WTC11 (cell line): ENCODE data around the gene CALCOCO2. TPM values are rescaled to one million over a fixed set of nuclear protein-coding genes. Genes with fewer than 3 reads are reported as not detected.

Source experiments
- CREM ChIP-seq: sonication (generic); formaldehyde crosslinking; IDR thresholded peaks from 2 replicates; pipeline ENCODE4 v1.8.1; 2022; ENCODE audit warnings: mild to moderate bottlenecking, missing genetic modification reagents, moderate library complexity
- ELF4 ChIP-seq: sonication (generic); formaldehyde crosslinking; IDR thresholded peaks from 2 replicates; pipeline ENCODE4 v1.8.1; 2022; ENCODE audit warnings: low read depth, mild to moderate bottlenecking, moderate library complexity, missing genetic modification reagents
- EMX1 ChIP-seq: fragments of 250-450 bp; sonication (Bioruptor Pico); IDR thresholded peaks from 2 replicates; pipeline ENCODE4 v1.8.0; 2021; ENCODE audit warnings: mild to moderate bottlenecking
- FOXP1 ChIP-seq: sonication (generic); formaldehyde crosslinking; IDR thresholded peaks from 2 replicates; pipeline ENCODE4 v1.8.0; 2022; ENCODE audit warnings: missing genetic modification reagents, mild to moderate bottlenecking, moderate library complexity, borderline replicate concordance
- GABPB1 ChIP-seq: sonication (generic); formaldehyde crosslinking; IDR thresholded peaks from 2 replicates; pipeline ENCODE4 v1.8.1; 2023; ENCODE audit warnings: mild to moderate bottlenecking, missing genetic modification reagents
- JUN ChIP-seq: sonication (generic); formaldehyde crosslinking; IDR thresholded peaks from 2 replicates; pipeline ENCODE4 v1.8.0; 2023; ENCODE audit warnings: mild to moderate bottlenecking, missing genetic modification reagents
- MXD4 ChIP-seq: fragments of 250-450 bp; sonication (Bioruptor Pico); IDR thresholded peaks from 2 replicates; pipeline ENCODE4 v1.8.0; 2021; ENCODE audit warnings: mild to moderate bottlenecking, moderate library complexity, borderline replicate concordance
- NFATC4 ChIP-seq: fragments of 250-450 bp; sonication (Bioruptor Pico); IDR thresholded peaks from 2 replicates; pipeline ENCODE4 v1.9.0; 2021; ENCODE audit warnings: mild to moderate bottlenecking
- TEAD1 ChIP-seq: sonication (generic); formaldehyde crosslinking; IDR thresholded peaks from 2 replicates; pipeline ENCODE4 v1.8.0; 2022; ENCODE audit warnings: mild to moderate bottlenecking, missing genetic modification reagents
- TEAD4 ChIP-seq: sonication (generic); formaldehyde crosslinking; IDR thresholded peaks from 2 replicates; pipeline ENCODE4 v1.8.0; 2022; ENCODE audit warnings: mild to moderate bottlenecking, missing genetic modification reagents
- TP53 ChIP-seq: sonication (generic); formaldehyde crosslinking; IDR thresholded peaks from 2 replicates; pipeline ENCODE4 v1.8.1; 2023; ENCODE audit warnings: mild to moderate bottlenecking, missing genetic modification reagents
- ZNF138 ChIP-seq: sonication (generic); formaldehyde crosslinking; conservative IDR thresholded peaks from 2 replicates; pipeline ENCODE4 v1.8.1; 2022; ENCODE audit warnings: mild to moderate bottlenecking, moderate library complexity, missing genetic modification reagents
- ZNF219 ChIP-seq: sonication (generic); formaldehyde crosslinking; IDR thresholded peaks from 2 replicates; pipeline ENCODE4 v1.8.0; 2023; ENCODE audit warnings: missing genetic modification reagents, mild to moderate bottlenecking, borderline replicate concordance
- ZNF263 ChIP-seq: sonication (generic); formaldehyde crosslinking; IDR thresholded peaks from 2 replicates; pipeline ENCODE4 v1.8.1; 2022; ENCODE audit warnings: low read depth, mild to moderate bottlenecking, moderate library complexity, missing genetic modification reagents
- ZNF317 ChIP-seq: sonication (generic); formaldehyde crosslinking; IDR thresholded peaks from 2 replicates; pipeline ENCODE4 v1.8.1; 2023; ENCODE audit warnings: low read depth, mild to moderate bottlenecking, moderate library complexity, missing genetic modification reagents, borderline replicate concordance
- ZNF423 ChIP-seq: fragments of 250-450 bp; sonication (Bioruptor Pico); IDR thresholded peaks from 2 replicates; pipeline ENCODE4 v2.1.2; 2022; ENCODE audit warnings: mild to moderate bottlenecking, moderate library complexity
- total RNA-seq: library from RNA; stranded (reverse); gene quantifications from 3 replicates; pipeline ENCODE4 v1.2.3, GENCODE V29; 2021
- TF ChIP-seq, protein P1 (sequence below): fragments of 250-450 bp; sonication (Bioruptor Pico); conservative IDR thresholded peaks from 2 replicates; pipeline ENCODE4 v1.9.0; 2021; ENCODE audit warnings: mild to moderate bottlenecking
- TF ChIP-seq, protein P2 (sequence below): sonication (generic); formaldehyde crosslinking; IDR thresholded peaks from 2 replicates; pipeline ENCODE4 v1.8.1; 2022; ENCODE audit warnings: low read depth, mild to moderate bottlenecking, moderate library complexity, missing genetic modification reagents, borderline replicate concordance
- TF ChIP-seq, protein P3 (sequence below): sonication (generic); formaldehyde crosslinking; IDR thresholded peaks from 2 replicates; pipeline ENCODE4 v1.8.1; 2023; ENCODE audit warnings: mild to moderate bottlenecking, moderate library complexity, missing genetic modification reagents
- TF ChIP-seq, protein P4 (sequence below): sonication (generic); formaldehyde crosslinking; IDR thresholded peaks from 2 replicates; pipeline ENCODE4 v1.8.1; 2022; ENCODE audit warnings: low read depth, missing genetic modification reagents, borderline replicate concordance
- TF ChIP-seq, protein P5 (sequence below): sonication (generic); formaldehyde crosslinking; IDR thresholded peaks from 2 replicates; pipeline ENCODE4 v1.8.0; 2022; ENCODE audit warnings: mild to moderate bottlenecking, missing genetic modification reagents
- TF ChIP-seq, protein P6 (sequence below): sonication (generic); formaldehyde crosslinking; IDR thresholded peaks from 2 replicates; pipeline ENCODE4 v1.8.0; 2023; ENCODE audit warnings: missing genetic modification reagents, mild to moderate bottlenecking, borderline replicate concordance
- TF ChIP-seq, protein P7 (sequence below): sonication (generic); formaldehyde crosslinking; IDR thresholded peaks from 2 replicates; pipeline ENCODE4 v1.8.1; 2022; ENCODE audit warnings: mild to moderate bottlenecking, missing genetic modification reagents, moderate library complexity, borderline replicate concordance

CALCOCO2 gene
- total RNA-seq, 1 experiment from 2014 or later, result 32.6 TPM

DNA sequence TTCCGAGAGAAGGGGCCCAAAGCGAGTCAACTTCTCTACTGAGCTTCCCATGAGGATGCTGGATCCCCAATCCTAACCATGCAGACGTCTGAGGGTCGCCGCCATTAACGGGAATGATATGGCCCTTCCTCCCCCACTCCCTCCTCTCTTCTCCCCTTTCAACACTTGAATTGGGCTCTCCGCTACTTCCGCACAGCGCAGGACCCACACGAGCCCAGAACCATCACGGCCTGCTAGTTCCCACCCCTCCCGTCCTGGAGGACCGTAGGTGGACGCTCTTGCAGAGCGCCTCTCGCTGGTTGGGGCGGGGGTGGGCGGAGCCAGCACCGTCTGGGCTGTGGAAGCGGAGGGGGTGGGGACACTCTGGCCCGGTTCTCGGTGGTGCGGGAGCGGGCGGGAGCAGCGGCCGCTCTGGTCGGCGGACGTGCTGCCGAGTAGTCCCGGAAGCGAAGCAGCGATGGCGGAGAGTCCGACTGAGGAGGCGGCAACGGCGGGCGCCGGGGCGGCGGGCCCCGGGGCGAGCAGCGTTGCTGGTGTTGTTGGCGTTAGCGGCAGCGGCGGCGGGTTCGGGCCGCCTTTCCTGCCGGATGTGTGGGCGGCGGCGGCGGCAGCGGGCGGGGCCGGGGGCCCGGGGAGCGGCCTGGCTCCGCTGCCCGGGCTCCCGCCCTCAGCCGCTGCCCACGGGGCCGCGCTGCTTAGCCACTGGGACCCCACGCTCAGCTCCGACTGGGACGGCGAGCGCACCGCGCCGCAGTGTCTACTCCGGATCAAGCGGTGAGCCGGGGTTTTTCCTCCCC, 77.4 kb downstream of the CALCOCO2 start, which contains the start of gene UBE2Z (continued):
- TF ChIP-seq TEAD1 (CRISPR knock-in tag) (peak; percentile 89; the same call in 1 of the 2 replicates), GABPB1 (CRISPR knock-in tag) (peak; percentile 64; the same call in 1 of the 2 replicates), EMX1 (CRISPR knock-in tag) (no peak), ZNF423 (CRISPR knock-in tag) (no peak), TP53 (peak; percentile 46; the same call in 1 of the 2 replicates), MXD4 (CRISPR knock-in tag) (no peak), NFATC4 (CRISPR knock-in tag) (no peak), ELF4 (no peak), JUN (CRISPR knock-in tag) (0 out of 2 replicates have a peak, but pooled peaks have one; percentile 62), ZNF219 (CRISPR knock-in tag) (no peak), TEAD4 (CRISPR knock-in tag) (no peak), ZNF317 (CRISPR knock-in tag) (no peak), ZNF263 (CRISPR knock-in tag) (no peak), ZNF138 (CRISPR knock-in tag) (0 out of 2 replicates have a peak, but pooled peaks have one; percentile 38), FOXP1 (CRISPR knock-in tag) (peak; percentile 66; the same call in 1 of the 2 replicates), CREM (CRISPR knock-in tag) (0 out of 2 replicates have a peak, but pooled peaks have one; percentile 61)
- TF ChIP-seq, protein P1, sequence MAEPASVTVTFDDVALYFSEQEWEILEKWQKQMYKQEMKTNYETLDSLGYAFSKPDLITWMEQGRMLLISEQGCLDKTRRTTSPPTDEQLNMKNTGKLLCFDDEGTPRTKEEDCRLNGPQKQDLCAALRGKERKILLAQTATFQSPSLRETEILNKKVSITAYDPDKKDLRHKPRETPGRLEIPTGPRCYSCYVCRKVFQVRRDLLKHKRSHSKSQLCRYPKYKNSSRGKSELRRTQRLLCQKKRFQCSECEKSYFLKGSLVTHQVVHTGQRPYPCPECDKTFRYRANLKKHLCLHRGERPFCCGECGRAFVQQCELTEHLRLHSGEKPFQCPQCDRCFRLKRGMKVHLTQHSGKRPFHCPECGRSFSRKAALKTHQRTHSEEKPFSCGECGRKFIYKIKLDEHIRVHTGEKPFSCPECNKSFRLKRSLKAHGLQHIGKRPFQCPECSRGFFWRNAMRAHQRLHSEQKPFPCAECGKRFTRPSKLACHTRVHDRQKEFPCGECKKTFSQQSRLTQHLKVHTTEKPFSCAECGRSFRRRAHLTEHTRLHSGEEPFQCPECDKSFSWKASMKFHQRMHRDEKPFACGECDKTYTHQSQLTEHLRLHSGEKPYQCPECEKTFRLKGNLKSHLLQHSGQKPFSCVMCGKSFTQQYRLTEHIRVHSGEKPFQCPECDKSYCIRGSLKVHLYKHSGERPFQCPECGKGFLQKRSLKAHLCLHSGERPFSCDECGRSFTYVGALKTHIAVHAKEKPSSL (CRISPR knock-in tag), result no peak
- TF ChIP-seq, protein P2, sequence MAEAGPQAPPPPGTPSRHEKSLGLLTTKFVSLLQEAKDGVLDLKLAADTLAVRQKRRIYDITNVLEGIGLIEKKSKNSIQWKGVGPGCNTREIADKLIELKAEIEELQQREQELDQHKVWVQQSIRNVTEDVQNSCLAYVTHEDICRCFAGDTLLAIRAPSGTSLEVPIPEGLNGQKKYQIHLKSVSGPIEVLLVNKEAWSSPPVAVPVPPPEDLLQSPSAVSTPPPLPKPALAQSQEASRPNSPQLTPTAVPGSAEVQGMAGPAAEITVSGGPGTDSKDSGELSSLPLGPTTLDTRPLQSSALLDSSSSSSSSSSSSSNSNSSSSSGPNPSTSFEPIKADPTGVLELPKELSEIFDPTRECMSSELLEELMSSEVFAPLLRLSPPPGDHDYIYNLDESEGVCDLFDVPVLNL (CRISPR knock-in tag), result no peak
- TF ChIP-seq, protein P3, sequence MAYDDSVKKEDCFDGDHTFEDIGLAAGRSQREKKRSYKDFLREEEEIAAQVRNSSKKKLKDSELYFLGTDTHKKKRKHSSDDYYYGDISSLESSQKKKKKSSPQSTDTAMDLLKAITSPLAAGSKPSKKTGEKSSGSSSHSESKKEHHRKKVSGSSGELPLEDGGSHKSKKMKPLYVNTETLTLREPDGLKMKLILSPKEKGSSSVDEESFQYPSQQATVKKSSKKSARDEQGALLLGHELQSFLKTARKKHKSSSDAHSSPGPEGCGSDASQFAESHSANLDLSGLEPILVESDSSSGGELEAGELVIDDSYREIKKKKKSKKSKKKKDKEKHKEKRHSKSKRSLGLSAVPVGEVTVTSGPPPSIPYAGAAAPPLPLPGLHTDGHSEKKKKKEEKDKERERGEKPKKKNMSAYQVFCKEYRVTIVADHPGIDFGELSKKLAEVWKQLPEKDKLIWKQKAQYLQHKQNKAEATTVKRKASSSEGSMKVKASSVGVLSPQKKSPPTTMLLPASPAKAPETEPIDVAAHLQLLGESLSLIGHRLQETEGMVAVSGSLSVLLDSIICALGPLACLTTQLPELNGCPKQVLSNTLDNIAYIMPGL (CRISPR knock-in tag), result peak; percentile 80
- TF ChIP-seq, protein P4, sequence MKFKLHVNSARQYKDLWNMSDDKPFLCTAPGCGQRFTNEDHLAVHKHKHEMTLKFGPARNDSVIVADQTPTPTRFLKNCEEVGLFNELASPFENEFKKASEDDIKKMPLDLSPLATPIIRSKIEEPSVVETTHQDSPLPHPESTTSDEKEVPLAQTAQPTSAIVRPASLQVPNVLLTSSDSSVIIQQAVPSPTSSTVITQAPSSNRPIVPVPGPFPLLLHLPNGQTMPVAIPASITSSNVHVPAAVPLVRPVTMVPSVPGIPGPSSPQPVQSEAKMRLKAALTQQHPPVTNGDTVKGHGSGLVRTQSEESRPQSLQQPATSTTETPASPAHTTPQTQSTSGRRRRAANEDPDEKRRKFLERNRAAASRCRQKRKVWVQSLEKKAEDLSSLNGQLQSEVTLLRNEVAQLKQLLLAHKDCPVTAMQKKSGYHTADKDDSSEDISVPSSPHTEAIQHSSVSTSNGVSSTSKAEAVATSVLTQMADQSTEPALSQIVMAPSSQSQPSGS (CRISPR knock-in tag), result no peak
- TF ChIP-seq, protein P5, sequence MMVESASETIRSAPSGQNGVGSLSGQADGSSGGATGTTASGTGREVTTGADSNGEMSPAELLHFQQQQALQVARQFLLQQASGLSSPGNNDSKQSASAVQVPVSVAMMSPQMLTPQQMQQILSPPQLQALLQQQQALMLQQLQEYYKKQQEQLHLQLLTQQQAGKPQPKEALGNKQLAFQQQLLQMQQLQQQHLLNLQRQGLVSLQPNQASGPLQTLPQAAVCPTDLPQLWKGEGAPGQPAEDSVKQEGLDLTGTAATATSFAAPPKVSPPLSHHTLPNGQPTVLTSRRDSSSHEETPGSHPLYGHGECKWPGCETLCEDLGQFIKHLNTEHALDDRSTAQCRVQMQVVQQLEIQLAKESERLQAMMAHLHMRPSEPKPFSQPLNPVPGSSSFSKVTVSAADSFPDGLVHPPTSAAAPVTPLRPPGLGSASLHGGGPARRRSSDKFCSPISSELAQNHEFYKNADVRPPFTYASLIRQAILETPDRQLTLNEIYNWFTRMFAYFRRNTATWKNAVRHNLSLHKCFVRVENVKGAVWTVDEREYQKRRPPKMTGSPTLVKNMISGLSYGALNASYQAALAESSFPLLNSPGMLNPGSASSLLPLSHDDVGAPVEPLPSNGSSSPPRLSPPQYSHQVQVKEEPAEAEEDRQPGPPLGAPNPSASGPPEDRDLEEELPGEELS (CRISPR knock-in tag), result peak; percentile 75; the same call in 1 of the 2 replicates
- TF ChIP-seq, protein P6, sequence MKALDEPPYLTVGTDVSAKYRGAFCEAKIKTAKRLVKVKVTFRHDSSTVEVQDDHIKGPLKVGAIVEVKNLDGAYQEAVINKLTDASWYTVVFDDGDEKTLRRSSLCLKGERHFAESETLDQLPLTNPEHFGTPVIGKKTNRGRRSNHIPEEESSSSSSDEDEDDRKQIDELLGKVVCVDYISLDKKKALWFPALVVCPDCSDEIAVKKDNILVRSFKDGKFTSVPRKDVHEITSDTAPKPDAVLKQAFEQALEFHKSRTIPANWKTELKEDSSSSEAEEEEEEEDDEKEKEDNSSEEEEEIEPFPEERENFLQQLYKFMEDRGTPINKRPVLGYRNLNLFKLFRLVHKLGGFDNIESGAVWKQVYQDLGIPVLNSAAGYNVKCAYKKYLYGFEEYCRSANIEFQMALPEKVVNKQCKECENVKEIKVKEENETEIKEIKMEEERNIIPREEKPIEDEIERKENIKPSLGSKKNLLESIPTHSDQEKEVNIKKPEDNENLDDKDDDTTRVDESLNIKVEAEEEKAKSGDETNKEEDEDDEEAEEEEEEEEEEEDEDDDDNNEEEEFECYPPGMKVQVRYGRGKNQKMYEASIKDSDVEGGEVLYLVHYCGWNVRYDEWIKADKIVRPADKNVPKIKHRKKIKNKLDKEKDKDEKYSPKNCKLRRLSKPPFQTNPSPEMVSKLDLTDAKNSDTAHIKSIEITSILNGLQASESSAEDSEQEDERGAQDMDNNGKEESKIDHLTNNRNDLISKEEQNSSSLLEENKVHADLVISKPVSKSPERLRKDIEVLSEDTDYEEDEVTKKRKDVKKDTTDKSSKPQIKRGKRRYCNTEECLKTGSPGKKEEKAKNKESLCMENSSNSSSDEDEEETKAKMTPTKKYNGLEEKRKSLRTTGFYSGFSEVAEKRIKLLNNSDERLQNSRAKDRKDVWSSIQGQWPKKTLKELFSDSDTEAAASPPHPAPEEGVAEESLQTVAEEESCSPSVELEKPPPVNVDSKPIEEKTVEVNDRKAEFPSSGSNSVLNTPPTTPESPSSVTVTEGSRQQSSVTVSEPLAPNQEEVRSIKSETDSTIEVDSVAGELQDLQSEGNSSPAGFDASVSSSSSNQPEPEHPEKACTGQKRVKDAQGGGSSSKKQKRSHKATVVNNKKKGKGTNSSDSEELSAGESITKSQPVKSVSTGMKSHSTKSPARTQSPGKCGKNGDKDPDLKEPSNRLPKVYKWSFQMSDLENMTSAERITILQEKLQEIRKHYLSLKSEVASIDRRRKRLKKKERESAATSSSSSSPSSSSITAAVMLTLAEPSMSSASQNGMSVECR (CRISPR knock-in tag), result peak; percentile 90; the same call in 1 of the 2 replicates
- TF ChIP-seq, protein P7, sequence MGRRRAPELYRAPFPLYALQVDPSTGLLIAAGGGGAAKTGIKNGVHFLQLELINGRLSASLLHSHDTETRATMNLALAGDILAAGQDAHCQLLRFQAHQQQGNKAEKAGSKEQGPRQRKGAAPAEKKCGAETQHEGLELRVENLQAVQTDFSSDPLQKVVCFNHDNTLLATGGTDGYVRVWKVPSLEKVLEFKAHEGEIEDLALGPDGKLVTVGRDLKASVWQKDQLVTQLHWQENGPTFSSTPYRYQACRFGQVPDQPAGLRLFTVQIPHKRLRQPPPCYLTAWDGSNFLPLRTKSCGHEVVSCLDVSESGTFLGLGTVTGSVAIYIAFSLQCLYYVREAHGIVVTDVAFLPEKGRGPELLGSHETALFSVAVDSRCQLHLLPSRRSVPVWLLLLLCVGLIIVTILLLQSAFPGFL, result no peak; the same call in 1 of the 2 replicates
